Embryonic facial prominence (tissue), 1 donor: ENCODE results near the gene NOC4L.
"Not testable (repeated sequence)": the region's sequence is repeated elsewhere in the genome, so short reads cannot be mapped to it uniquely, and the experiment has no call there.

Experiments used
- DNase-seq: peaks from one replicate; pipeline ENCODE4 v3.0.0-alpha.2; 2016; ENCODE audit errors: extremely low spot score

Gene NOC4L

DNA sequence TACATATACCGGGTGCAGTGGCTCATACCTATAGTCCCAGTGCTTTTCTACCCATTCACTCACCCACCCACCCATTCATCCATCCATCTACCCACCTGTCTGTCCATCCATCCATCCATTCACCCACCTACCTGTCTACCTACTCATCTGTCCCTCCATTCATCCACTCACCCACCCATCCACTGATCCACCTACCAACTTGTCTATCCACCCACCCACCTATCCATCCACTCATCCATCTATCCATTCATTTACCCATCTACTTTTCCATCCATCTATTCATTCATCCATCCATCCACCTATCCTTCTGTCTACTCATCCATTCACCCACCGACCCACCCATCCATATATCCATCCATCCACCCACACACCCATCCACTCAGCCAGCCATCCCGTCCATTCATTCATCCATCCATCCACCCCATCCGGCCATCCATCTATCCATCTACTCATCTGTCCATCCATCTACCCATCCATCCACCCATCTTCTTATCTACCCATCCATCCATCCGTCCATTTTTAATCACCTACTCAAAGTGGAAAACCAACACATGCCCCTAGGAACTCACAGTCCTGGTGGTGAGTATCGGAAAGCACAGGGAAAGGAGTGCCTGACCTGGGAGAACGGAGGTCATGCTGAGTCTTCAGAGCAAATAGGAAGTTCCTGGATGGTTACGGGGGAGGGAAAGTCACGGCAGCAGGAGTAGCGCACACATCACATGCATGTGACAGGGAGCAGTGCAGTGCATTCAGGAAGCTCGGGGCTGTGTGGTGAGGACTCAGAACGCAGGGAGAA, 20.1 kb upstream of the NOC4L start:
- DNase-seq = no peak

DNA sequence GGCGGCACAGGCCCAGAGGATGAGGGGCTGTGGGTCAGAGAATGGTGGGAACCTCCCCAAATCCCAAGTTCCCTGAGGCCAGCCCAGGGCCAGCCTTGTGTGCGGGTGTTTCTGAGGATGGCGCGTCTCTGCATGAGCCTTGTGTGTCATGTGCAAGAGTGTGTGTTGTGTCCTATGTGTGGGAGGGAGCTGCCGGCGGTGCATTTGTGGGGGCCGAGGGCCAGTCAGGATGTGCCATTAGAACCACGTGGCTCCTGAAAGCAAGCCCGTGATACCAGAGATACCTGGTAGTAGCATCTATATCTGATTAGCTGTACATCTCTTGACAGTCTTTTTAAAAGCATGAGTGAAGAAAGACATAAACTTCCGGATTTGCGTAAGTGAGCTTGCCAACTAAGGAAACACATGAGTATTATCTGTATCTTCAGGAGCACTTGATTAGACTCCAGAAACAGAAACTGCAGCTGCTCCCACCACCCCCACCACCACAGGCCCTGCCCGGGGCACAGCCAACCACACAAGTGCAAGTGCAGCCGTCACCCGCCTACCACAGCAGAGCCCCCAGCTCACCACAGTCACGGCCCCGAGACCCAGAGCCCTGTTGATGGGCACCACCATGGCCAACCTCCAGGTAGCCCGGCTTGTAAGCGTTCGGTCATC, 19.4 kb upstream of the NOC4L start:
- no peak for DNase-seq

DNA sequence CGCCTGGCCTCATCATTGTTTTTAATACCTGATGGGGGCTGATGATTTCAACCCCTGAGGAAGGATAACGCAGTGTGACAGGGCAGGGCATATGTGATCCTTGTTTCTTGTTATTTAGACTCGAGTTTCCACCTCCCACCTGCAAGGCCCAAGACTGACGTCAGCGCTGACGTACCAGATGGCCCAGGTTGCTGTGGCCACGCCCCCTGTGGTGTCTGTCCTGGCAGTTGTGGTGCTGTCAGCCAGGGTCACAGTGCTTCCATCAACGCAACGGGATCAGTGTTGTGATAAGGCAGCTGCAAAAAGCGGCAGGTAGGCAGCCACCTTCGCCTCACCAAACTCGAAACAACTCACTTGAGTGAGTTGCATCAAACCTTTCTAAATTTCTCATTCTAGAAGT, 18.5 kb upstream of the NOC4L start:
- no peak for DNase-seq

DNA sequence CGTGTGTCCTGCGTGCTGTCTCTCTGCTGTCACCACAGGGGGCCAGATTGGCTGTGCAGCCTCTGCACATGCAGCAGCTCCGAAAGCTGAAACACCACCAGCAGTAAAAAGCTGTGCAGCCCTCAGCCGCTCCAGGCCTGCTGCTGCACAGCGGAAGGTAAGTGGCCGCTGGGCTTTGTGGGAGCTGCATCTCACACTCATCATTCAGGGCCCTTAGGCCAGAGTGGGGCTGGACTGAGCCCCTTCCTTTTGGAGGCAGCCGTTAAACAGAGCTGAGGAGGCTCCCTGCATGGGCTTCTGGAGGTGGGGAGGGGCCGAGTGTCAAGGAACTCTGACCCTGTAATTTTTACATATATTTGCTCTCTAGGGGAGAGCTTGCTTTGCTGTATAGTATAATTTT, 17.2 kb upstream of the NOC4L start:
- no peak for DNase-seq

DNA sequence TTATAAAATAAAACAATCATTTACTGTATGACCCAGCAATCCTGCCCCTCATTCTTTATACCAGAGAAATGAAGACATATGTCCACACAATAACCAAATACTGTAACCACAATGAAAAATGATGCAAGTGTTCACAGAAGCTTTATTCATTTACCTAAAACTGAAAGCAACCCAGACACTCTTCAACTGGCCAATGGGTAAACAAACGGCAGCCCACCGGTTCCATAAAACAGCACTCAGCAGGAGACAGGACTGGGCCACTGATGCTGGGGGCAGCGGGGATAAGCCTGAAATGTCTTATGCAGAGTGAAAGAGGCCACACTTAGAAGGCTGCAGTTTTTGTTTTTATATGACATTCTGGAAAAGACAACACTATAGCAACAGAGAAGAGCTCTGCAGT, 15.2 kb upstream of the NOC4L start:
- DNase-seq = no peak

DNA sequence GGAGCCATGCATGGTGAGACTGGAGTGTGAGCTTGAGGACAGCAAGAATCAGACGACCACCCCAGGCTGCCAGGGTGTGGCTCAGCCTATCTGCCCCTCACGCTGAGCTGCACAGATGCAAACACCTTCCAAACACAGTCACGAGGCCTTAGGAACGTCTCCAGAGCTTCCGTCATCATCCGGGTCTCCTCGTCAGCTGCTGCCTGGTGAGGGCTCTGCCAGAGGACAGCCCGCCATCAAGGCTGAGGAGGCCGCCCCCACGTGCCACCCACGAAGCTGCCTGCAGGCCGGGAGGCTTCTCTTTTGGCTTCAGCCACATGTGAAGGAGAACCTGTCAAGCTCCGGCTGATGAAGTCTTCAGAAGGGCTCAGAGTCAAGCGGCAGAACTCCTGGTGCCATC, 13.6 kb upstream of the NOC4L start:
- no peak for DNase-seq

DNA sequence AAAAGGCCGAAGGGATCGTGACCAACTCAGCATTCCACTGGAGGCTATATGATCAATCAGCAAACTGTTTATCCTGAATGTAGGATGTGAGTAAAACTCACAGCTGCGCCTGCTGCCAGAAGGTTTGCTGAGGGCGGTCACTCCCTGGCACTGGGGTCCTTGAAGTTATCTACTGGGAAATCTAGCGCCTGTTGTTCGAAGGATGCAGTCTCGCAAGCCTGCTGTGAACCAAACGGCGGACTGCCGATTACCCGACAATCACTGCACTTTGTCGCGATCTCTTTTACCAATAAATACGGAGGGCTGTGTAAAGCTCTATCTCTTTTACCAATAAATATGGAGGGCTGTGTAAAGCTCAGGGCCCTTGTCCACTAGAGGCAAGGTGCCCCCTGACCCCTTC, 13.0 kb upstream of the NOC4L start:
- DNase-seq = no peak

DNA sequence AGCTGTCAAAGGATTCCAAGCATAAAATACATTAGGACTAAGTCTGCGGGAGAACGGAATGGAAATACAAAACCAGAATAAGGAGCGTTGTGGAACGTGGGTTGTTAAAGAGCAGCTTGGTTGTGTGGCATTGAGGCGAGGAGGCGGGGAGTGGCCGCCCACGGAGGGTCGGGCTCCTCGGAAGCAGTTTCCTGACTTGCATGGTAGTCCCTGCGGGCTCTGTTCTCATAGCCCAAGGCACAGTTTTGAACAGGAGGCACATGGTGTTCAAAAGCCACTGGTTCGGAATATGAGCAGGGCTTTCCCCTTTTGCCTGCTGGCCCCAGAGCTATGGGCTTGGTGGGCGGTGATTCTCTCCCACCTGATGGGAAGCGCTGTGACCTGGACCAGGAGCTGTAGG, 12.3 kb upstream of the NOC4L start:
- no peak for DNase-seq

DNA sequence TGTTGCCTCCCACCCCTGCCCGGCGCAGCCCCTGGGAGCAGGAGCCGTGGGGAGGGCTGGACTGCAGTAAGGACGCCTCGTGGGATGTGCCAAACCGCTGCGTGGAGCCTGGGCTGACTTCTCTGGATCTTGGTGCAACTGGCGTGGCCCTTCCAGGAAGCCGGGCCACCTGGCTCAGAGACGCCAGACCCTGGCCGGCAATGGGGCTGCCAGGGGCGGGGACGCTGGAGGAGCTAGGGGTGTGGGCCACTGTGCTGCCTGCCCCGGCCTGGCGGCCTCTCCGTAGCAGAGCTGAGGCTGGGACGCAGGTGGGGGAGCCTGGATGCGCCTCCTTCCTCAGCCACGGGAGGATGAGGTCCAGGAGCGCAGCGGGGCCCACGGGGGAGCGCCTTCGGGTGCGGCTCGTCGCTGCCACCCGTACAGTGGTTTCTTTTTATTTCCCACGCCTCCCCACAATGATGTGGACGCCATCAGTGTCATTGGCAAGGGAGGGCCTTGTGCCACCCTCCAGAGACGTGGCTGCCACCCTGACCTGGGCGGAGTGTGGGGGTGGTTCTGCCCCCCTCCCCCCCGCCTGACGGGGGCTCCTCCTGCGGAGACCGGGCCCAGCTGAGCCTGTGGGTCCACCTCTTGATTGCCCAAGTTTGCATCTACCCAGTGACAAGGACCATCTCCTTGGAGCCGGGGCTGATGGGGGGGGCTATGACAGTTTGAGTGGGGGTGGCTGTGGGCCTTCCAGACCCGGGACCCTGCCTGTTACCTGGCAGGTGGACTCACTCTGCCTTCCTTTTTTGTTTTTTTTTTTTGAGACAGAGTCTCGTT, 11.4 kb upstream of the NOC4L start:
- DNase-seq = no peak

DNA sequence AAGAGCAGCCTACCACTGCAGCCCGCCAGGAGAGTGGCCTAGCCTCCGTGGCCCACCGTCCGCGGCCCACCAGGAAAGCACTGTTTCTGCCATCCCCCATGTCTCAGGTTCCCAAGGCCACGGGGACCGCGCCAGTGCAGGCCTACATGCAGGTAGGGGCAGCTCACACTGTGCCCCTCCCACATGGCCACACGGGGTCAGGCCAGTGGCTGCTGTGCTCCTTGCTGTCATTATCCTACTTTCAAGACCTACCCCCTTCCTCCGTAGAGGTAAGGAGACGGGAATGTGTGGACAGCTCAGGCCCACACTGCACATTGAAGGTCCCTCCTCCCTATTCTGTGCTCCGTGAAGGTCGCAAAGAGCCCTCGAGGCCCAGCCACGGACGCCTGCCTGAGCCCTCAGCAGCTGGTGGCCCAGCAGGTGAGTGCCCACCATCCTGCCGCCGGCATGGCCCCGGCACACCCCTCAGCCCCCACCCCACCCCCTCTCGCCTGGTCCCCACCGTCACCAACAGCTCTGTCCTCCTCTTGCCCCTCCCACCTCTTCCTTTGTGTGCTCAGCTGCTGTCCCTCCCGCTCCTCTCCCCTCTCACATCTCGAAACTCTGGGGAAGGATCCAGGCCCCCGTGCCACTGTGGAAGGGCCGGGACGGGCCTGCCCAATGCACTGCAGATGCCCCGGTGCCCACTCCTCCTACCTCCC, 10.2 kb upstream of the NOC4L start:
- DNase-seq = no peak

DNA sequence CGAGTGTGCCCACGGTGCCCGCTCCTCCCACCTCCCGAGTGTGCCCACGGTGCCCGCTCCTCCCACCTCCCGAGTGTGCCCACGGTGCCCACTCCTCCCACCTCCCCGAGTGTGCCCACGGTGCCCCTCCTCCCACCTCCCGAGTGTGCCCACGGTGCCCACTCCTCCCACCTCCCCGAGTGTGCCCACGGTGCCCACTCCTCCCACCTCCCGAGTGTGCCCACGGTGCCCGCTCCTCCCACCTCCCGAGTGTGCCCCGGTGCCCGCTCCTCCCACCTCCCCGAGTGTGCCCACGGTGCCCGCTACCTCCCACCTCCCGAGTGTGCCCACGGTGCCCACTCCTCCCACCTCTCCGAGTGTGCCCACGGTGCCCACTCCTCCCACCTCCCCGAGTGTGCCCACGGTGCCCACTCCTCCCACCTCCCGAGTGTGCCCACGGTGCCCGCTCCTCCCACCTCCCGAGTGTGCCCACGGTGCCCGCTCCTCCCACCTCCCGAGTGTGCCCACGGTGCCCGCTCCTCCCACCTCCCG, 9.5 kb upstream of the NOC4L start:
- DNase-seq = not testable (repeated sequence)

DNA sequence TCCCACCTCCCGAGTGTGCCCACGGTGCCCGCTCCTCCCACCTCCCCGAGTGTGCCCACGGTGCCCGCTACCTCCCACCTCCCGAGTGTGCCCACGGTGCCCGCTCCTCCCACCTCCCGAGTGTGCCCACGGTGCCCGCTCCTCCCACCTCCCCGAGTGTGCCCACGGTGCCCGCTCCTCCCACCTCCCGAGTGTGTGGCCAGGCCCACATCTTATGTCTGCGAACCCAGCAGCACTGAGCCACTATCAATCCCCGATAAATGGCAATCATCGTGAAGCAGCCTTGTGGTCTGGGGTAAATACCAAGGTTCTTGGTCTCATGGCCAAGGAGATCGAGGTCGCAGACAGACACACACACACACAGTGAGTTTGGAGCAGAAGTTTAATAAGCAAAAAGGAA, 8.0 kb upstream of the NOC4L start:
- not testable (repeated sequence) for DNase-seq

DNA sequence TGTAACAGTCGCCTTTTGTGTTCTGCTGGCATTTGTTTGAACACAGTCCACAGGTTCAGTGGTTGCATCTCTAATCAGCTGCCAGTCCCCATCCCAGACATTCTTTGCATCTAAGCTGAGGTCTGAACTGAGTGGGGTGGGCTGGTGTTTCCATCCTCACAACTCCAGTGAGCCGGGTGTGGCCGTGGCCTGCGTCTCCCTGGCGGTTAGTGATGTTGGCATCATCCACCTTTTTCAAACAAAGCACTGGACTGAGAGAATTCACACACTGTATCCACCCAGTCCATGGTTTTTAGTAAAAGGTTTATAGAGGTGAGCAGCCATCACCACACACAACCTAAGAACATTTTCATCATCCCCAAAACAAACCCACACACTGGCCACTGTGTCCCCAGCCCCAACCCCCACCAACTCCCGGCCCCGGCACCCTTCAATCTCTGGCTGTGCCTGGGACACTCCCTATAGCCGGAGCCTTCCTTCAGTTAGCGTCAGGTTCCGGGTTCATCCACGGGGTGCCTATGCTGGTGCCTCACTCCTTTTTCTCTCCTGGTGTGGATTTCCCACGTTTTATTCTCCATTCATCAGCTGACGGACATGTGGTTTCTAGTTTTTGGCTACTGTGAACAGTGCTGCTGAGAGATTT, 6.7 kb upstream of the NOC4L start:
- no peak for DNase-seq

DNA sequence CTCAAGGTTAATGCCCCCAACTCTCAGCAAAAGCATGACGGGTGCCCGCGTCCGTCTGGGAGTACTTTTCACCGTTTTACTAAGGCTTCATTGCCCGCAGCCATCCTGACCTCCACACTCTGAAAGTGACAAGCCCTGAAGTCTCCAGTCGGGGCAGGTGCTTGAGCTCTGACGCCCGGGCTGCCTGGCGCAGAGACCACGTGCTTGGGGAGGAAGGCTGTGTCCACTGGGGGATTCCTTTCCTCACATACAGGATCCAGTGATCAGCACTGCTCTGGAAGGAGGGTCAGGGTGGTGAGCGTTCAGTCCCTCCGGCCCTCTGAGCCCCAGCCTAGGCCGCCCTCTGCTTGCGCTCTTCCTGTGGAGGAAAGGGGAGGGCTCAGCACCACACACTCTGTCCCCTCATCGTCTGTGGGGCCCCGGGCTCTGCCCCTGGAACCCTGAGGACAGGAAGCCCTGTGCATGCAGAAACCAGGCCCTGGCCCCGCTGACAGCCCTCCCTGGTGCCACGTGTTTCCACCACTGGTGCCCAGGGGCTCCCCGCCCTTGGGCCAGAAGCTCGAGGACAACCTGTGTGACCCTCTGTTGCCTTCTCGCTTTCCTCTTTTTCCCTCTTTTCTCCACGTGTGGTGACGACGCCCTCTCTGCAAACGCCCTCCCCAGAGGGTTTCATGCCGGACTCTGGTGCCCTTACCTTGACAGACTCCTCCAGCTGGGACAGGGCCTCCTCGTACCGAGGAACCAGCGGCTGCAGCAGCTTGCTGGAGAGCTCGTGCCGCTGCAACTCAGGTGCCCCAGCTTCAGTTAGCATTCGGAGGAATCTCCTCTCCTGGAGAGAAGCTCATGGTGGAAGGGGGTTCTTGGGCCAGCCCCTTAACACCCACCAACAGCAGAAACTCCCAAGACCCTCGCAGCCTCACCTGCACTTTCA, 5.1 kb upstream of the NOC4L start:
- DNase-seq = no peak

DNA sequence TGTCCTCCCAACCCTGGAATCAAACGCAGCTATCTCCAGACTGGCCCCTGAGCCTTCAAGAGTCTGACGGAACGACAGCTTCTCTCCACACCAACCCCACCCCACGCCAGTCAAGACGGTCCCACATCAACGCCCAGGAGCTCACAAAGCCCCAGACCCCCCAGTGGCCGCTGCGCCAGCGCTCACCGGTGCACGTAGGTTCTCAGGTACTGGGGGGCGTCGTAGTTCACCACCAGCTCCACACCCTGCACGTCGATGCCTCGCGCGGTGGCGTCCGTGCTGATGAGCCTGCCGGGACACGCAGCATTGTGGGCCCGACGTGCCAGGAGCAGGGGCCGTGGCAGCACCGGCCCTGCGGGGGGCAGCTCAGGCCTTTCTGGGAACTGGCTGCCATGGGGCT, 4.3 kb upstream of the NOC4L start:
- no peak for DNase-seq

DNA sequence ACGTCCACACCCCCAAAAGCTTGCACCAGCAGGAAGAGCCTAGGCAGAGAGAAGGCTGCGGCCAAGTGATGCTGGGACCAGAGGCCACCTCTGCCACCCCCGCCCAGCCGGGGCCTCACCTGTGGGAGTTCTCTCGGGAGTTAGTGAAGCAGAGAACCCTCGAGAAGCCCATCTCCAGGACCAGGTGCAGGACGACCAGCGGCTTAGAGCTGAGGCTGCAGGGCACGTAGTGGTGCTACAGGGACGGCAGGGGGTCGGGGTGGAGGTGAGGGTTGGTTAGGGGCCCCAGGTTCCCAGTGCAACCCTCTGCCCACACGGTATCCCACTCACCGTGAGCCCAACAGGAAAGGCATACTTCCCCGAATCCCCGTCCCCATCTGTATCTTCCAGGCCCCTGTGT, 3.8 kb upstream of the NOC4L start:
- no peak for DNase-seq

DNA sequence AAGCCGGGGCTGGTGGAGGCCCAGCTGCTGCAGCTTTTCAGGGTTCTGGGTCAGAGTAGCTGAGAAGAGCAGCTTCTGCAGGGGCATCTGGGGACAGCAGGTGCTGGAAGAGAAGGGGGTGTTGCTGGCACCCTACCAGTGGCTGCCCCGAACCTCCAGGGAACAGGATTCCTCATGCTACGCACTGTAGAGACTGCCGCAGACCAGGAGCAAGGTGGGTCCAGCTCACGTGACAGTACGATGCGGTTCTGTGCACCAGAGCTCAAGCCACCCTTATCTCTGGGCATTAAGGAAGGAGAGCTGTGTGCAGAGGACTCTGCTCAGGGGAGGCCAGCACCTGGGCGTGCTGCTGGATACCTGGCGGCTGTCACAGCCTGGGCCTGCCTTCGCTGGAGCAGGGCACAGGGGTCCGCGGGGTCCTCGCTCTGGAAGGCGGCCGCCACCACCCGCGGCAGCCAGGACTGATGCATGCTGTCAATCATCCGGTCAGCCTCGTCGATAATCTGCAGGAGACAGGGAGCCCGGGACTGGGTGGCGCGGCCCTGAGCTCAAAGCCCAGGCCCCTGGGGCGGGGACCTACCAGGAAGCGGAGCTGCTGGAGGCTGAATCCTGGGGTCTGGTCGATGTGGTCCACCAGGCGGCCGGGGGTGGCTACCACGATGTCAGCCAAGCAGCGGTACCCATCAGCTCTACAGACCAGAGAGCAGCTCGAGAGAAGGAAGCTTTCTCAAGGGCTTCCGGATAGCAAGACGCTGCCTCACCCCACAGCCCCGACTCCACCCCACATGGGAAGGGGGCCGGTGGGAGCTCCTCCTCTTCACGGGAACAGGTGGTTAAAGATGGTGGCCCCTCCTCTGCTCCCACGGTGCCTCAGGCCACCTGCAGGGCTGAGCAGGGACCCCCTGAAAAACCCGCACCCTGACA, 3.1 kb upstream of the NOC4L start:
- DNase-seq = no peak

DNA sequence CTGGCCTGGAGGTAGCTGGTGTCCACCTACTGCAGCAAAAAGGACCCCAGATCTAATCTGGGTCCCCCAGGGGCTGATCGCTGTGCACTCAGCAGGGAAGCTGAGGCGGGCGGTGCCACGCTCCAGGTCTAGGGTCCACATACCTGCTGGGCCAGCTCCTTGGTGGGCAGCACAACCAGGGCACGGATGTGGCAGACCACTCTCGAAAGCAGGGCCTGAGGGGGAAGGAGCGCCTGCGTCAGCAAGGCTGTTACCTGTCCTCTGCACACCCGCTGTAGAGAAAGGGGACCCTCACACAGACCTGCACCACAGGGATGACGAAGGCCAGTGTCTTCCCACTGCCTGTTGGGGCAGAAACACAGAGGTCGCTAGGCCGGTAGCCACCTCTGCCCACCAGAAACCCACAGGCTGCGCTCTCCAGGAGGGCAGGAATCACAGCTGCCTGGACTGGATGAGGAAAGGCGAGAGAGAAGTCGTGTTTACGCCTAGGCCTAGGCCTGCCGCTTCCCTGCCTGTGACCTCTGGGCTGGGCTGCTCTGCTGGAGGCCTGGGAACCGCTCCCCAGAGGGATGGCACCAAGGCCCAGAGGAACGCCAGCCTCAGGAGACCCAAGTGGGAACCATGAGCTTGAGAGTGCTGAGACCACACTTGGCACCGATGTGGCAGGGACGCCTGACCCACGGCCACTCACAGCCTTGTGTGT, 2.1 kb upstream of the NOC4L start:
- DNase-seq = no peak
